GM21529 (cell line): ENCODE measurements around the gene ADRA2B.
"Not testable (repeated sequence)": the region's sequence is repeated elsewhere in the genome, so short reads cannot be mapped to it uniquely, and the experiment has no call there.

Source experiments
- ATAC-seq: cut with Tn5 transposase; IDR thresholded peaks from one replicate; pipeline ENCODE4 v1.9.1; 2021; ENCODE audit not compliant: unreplicated experiment

The ADRA2B gene

DNA sequence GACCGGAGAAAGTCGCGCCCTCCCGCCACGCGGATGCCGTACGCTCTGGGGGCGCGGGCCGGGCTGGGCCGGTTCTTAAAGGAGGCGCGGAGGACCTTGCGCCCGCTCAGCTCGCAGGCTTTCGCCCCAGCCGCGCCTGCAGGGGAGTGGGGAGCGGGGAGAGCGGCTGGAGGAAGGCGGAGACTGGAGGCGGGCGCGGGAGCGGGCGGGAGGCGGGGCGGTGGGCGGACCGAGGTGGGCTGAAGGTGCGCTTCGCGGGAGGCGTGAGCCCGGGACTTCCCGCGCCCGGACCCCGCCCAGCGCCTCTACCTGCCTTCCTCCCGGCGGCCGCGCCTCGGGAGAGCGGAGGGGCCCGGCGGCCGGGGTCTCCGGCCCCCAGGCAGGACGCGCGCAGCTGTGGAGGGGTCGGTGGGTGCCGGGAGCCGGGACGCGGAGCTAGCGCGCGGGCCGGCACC is at the start of gene ADRA2B:
Gene ADRA2B (minus strand): TSS at position 148 of the 455 bp plus-strand sequence. CDS start 422 bp downstream, outside the sequence.
- peak; percentile 49 for ATAC-seq

DNA sequence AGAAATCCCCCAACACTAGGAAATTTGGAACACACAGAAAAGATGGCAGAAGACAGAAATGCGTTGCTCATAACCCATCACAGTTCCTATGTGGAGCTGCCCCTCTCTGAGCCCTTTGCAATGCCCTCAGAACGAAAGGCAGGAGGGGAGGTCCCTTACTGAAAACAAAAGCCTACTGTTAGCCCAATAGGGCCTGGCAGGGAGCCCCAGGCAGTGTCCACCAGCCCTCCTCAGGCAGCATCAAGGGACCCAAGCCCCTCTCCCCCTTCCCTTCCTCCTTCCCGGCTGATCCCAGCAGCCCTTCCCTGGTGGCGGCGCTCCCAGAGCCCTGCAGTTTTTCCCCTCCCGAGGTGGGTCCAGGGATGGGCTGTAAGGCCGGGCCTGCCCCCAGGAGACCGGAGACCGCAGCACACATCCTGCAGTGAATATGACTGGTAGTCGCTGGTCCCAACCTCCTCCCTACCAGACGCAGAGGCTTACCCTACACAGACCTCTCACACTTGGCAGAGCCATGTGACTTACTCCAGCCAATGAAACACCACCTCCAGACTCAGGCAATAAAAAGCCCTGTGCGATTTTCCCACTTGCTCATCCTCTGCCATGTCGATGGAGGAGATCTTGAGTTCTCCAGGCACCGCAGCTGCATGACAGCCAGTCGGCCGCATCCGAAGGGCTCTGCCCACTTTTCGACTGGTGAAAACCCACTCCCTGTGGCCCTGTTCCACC is 48.3 kb upstream of the ADRA2B start:
- ATAC-seq = peak; percentile 71

DNA sequence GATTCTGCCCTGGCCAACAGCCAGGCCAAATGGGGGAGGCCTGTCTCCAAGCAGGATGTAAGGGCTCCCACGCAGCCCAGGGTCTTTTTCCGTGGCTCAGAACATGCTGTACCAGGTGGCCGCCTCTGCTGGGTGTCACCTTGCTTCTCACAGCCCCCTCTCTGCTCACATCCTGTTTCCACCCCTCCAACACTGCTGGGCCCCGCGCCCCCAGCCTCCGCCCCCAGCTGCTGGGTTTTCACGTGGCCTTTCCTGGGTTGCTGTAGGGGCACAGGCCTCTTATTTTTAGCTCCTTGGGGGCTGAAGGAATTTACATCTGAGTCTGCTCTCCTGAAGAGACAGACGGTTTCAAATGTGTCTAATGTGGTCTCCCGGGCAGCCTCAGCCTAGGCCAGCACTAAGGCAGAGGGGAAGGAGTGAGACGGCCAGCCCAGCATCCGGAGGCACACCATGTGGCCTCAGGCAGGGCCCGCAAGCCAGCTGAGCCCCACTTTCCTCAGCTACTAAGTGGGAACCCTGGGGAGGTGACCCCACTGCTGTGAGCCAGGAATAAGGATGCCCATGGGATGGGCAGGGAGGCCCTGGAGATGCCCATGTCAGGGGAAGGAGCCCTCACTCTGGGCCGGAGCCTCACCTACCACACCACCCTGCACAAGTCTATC is 47.5 kb upstream of the ADRA2B start:
- ATAC-seq = peak; percentile 55

DNA sequence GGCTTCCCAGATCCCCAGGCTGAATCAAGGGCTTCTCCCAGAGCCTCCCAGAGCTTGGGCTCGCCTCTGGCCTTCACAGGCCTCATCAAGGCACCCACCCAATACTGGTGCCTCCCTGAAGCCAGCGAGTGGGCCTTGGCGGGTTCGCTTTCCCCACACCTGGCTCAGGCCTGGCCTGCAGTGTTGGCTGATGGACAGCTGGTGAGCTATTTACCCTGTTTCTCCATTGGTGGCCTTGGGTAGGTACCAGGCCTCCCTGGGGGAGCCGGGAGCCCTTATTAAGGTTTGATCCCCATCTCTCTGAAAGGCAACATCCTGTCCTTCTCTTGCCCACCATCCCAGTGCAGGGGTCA is 47.0 kb upstream of the ADRA2B start:
- peak; percentile 13 for ATAC-seq

DNA sequence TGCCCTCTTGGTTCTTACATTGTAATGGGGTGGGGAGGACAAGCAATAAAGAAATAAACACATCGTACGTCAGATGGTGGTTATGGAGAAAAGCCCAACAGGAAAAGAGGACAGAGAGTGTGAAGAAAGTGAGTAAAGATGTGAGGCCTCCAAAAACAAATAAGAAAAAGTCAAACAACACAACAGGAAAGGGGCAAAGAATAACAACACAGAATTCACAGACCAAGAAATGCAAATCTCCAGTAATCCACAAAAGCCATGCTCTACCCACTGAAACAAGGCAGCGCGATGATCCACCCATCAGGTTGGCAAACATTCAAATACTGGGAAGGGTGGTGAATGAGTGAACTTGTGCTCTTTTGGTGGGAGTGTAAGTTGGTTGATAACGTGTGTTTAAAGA is 45.5 kb upstream of the ADRA2B start:
- ATAC-seq = no peak

DNA sequence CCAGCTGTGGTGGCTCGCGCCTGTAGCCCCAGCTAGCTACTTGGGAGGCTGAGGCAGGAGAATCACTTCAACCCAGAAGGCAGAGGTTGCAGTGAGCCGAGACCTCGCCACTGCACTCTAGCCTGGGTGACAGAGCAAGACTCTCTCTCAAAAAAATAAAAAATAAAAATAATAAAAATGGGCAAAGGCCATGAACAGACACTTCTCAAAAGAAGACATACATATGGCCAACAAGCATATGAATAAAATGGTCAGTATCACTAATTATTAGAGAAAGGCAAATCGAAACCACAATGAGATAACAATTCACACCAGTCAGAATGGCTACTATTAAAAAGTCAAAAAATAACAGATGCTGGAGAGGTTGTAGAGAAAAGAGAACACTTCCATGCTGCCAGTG is 44.0 kb upstream of the ADRA2B start:
- not testable (repeated sequence) for ATAC-seq

DNA sequence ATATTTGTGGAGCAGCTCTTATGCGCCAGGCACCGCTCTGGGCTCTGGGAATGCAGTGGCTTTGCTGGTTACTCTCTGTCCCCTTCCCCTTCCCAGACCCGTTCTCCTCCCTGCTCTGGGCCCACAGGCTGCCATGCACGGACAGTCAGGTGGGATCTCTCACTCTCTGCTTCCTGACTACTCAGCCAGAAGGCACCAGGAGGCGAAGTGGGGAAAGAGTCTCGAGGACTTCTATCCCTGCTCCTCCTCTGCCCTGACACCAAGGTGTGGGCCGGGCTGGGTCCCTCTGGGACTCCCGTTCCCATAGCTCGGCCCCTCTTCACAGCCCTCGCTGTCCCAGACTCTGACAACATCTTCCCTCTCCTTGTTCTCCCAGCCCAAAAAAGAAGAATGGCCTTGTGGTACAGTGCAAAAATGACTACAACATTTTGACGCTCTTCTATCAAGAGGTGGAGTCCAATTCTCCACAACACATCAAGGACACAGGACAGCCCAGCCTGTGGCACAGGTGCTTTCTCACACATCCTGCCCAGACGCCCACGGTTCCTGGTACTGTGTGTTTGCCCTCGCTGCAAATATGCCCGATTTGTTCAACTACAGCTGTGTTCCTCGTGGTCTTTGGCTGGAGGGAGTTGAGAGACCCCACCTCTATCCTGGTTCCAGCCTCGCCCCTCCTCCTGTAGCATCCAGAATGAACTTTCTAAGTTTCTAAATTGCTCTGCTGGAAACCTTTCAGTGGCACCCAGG is 42.9 kb upstream of the ADRA2B start:
- no peak for ATAC-seq

DNA sequence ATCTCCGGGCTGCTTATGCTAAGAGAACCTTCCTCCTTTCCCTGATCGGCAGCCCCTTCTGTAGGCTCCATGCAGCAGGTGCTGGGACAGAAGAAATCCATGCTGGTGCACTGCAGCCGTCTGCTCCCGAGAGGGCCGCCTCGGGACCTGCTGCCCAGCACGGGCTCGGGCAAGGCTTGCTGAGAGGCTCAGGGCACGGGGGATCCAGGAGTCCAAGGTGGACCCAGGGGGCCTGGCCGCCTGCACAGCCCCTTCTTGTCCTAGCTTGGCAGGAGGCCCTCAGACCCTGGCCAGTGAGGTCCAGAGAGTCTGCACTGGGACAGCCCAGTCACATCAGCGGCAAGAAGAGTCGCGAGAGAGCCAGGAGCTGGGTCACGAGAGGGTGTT is 42.2 kb upstream of the ADRA2B start:
- no peak for ATAC-seq

DNA sequence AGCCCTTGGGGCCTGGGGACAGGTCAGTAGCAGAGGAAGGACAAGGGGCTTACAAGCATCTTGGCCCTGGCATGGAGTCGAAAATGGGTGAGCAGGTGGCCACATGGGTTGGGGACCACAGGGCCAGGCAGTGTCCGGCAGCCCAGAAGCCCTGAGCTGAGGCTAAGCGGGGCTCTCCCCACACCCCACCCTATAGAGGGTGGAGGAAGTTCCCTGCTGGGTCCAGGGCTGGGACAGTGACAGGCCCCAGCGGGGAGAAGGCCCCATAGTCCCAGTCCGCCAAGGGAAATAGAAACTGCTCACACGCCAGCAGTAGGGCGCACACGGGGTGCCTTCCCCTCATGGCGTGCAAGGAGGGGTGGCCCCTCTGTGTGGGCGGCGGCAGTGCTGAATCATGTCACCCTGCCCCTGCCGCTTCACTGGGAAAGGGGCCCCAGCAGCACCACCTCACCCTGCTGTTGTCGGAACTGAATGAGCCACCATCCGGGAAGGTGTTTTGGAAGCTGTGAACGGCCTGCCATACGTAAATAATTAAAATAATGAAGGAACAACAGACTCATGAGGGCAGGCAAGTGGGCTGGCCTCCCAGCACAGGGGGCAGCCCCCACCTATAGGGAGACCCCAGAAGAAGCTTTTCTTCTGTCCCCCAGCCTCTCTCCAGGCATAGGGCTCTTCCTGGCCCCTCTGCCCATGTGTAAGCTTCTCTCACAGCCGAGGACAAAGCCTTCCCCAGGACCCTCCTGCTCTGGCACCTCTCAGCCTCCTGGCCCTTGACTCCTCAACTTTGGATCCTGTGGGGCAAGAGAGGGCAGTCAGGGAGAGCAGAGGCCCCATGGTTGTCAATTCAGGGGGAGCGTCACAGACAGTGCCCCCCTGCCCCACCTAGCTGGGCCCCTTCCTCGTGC is 41.5 kb upstream of the ADRA2B start:
- peak; percentile 65 for ATAC-seq

DNA sequence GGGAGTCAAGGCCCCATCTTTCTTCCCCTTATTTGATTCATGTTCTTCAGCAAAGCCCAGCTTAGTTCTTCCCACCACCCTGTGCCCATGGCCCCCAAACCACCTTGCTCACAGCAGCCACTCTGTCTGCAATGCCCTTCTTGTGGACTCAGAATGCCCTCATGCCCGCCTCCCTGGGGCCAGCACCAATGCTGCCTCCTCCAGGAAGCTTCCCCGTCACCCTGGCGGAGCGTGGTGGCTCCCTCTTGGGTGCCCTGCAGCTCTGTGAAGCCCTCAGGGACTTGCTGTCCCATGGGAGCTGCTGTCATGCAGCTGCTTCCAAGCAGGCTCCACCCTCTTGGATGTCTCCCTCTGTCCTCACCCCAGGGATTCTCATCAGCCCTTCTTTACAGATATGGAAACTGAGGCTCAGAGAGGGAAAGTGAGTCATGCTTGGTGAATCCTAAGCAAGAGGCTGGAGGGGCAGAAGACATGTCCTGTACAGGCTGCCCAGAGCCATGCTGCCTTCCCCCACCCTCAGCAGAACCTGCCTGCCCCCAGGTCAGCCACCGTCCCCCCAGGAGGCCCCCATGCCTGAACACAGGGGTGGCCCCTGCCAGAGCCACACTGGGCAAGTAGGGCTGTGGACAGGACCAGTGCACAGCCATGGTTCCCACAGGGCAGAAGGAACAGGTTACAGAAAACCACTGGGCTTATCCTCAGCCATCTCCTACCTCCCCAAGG is 40.7 kb upstream of the ADRA2B start:
- peak; percentile 36 for ATAC-seq

DNA sequence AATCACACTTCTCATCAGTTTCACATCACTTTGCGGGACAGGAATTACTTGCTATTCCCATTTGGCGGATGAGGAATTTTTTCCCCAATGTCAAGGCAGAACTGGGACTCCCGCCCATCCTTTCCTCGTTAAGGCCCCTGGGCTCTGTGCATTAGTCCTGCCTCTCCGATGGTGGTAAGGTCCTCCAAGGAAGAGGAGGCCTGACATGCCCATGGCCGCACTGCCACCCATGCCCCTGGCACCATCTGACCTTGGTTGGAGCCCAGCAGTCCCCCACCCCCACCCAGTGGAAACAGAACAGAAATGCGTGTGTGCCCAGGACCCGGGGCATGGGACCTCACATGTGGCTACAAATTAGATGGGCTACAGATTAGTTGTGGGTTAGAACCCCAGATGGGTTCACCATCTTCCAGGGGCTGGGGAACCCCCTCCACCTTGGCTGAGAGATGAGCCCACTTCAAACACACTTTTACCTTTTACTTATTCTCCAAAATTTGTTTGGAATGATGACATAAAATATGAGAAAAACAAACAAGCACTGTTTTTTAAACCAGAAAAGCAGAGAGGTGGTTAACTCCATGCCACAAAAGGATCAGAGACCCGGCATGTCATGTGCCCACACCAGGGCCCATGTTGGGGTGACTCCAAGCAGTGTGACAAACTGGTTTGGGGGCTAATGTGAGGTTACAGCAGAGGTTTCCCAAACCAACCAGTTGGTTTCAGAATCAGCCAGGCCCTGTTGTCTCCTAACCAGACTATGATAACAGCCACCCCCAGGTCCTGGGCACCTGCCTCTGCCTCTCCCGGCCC is 39.8 kb upstream of the ADRA2B start:
- ATAC-seq = no peak

DNA sequence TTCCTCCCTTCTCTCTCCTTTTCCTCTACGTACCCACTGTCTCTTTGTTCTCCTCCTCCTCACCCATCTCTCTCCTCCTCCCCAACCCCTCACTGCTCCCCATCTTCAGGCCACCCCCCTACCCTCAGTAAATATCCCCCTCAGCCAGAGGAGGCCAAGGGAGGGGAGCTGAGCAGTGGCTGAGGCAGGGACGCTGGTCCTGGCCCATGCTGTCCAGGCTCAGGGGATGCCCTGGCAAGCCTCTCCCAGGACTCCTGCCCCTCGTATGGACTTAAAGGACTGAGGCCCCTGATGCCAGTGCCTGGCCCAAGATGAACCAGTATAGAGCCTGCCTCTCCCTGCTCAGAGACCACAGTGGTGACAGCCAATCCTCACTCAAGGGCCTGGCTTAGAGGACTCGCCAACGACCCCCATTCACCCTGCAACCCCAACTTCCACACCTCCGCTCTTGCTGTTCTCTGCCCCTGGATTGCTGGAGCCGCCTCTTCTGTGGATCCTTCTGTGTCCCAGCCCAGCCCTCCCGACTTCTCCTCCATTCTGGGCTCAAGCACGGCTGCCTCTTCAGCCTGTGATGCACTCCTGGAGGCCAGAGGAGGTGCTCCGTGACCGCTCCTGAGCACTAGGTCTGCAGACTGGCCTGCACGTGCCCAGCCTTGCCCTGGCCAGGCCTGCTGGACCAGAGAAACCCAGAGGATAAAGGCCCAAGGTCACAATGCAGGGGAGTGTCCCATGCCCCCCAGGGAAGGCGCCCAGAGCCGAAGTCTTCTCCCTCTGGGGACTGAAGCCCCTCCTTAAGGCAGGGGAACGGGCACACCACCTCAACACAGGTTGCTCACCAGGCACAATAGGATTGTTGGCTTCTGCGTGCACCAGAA is 38.4 kb upstream of the ADRA2B start:
- ATAC-seq = no peak

DNA sequence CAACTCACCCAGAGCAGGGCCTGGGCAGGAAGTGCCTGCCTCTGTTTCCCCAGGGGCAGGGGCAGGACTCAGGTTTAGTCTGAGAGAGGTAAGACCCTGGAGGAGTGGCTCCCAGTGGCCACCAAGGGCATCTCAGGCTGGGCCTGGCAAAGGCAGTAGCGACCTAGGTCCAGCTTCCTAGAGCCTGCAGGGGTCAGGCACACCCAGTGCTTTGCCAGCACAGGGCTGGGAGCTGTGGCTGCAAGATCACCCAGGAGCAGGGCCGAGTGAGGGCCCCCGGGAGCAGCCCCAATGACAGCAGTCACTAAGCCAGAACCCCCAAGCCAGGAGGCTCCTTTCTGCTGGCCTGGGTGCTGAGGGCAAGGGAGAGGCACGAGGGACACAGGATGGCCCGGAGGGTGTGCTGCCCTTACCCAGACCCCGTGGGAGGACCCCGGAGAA is 37.6 kb upstream of the ADRA2B start:
- ATAC-seq = no peak

DNA sequence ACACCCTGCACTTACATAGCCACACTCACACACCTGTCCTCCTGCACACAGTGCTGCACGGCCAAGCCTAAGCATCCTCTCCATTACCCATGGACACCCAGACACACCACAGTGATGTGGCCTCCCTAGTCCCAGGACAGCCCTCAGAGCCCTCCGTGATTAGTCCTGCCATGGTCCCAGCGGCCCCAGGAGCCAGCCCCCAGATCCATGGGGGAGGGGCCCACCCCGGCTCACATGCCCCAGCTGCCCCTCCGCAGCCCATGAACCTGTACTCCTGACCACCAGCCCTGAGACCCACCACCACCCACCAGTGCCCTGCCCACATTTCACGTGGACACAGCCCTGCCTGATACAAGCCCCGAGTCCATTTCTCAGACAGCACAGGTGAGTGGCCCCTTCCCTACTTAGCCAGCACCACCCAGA is 36.9 kb upstream of the ADRA2B start:
- no peak for ATAC-seq

DNA sequence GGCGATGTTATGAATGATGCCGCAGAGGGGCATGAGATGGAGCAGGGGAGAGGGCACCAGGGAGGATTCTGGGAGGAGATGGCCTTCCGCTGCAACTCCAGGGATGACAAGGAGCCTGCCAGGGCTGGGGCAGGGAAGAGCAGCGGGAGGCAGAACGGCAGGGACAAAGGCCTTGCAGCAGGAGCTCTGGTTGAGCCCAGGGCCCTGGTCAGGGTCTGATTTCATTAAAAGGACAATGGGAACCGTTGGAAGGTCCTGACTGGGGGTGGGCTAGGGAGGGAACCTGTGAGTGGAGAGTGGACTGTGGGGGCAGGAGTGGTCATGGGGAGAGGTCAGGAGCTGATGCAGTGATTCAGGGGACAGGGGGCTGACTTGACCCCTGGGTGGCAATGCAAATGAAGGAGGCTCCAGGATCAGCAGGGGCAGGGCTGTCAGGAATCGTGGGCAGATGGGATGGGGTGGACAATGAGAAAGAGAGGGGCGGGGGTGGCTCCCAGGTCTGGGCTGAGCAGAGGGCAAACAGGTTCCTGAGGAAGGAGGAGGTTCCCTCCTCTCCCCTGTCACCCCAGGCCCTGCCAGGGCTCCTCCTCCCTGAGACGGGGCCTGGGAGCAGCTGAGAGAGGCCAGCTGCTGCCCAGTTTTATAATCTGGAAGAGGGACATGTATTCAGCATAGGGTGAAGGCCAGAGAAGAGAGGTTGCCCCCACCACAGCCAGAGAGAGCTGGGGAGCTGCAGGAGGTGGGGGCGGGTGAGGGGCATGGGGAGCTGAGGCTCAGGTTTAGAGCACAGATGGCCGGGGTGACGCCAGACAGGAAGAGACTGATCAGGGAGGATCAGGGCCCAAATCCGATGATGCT is 36.2 kb upstream of the ADRA2B start:
- ATAC-seq = no peak

DNA sequence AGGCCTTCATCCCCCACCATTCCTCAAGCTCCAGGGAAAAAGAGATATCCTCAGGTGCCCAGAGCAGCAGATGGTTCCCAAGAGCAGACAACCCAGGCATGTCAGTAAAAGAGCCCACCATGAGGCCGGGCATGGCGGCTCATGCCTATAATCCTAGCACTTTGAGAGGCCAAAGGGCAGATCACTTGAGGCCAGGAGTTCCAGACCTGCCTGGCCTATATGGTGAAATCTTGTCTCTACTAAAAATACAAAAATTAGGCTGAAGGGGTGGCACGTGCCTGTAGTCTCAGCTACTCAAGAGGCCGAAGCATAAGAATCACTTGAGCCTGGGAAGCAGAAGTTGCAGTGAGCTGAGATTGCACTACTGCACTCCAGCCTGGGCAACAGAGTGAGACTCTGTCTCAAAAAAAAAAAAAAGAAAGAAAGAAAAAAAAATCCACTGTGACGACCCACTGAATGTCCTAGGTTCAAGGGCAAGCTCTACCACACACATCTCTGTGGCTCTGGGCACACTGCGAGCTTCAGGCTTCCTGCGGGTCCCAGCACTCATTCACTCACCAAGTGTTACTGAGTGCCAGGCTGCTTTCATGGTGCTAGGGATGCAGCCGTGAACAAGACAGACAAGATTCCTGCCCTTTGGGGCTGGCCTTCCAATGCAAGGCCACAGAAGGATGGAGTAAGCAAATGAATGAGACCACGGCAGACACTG is 35.4 kb upstream of the ADRA2B start:
- ATAC-seq = no peak
